Endothelial cell of umbilical vein (primary cell): ENCODE measurements around the gene NGLY1. TPM values are rescaled to one million over a fixed set of nuclear protein-coding genes. Genes with fewer than 3 reads are reported as not detected.

Experiments used
- BruUV-seq: library from RNA; stranded (reverse); fragments of 400-500 nt; replicated peaks from 2 replicates; lab custom pipeline; 2021; lab: Mats Ljungman, UMichigan
- CTCF ChIA-PET: fragments of 300-600, 350-600 bp; sonication (Branson Sonifier 250); formaldehyde crosslinking; loops from one replicate; lab custom pipeline; 2021; ENCODE audit warnings: antibody characterized with exemption, inconsistent platforms; lab: Charles Lee
- POLR2A ChIA-PET: fragments of 300-600, 350-600 bp; sonication (Branson Sonifier 250); formaldehyde crosslinking; loops from one replicate; lab custom pipeline; 2021; ENCODE audit warnings: antibody characterized with exemption, inconsistent platforms; lab: Charles Lee
- DNase-seq: peaks from one replicate; pipeline ENCODE4 v3.0.0-alpha.2; 2011; ENCODE audit warnings: low read depth, low spot score
- FAIRE-seq: peaks from 2 replicates; lab custom pipeline; 2011; peaks lifted over from hg19 to GRCh38; lab: Jason Lieb, UNC
- H2AFZ ChIP-seq: 2 replicates; pipeline ENCODE4 v1.6.0; 2012; ENCODE audit warnings: low read depth, low read length, control low read depth, inconsistent platforms
- H3K27ac ChIP-seq: 2 replicates; pipeline ENCODE4 v1.5.1; 2011; ENCODE audit warnings: low read depth, mild to moderate bottlenecking, control low read depth, low read length, moderate library complexity; ENCODE audit not compliant: insufficient read depth
- H3K27me3 ChIP-seq, 2 experiments: 2 replicates each; pipeline versions ENCODE4 v1.6.0 to v1.6.1; 2011; ENCODE audit warnings: low read length in 2 of 2, mixed read lengths in 1 of 2; ENCODE audit not compliant: control insufficient read depth in 2 of 2, insufficient read depth in 2 of 2
- H3K36me3 ChIP-seq, 2 experiments: 2 replicates in 1 of 2; 3 replicates in 1 of 2; pipeline ENCODE4 v1.5.1; 2011; ENCODE audit warnings: low read length in 2 of 2, mild to moderate bottlenecking in 1 of 2, moderate library complexity in 1 of 2; ENCODE audit not compliant: control insufficient read depth in 2 of 2, insufficient read depth in 2 of 2; ENCODE audit errors: extremely low read depth in 1 of 2
- H3K4me1 ChIP-seq: 3 replicates; pipeline ENCODE4 v1.5.1; 2011; ENCODE audit warnings: mild to moderate bottlenecking, low read length; ENCODE audit not compliant: control insufficient read depth, insufficient read depth; ENCODE audit errors: extremely low read depth
- H3K4me2 ChIP-seq: 2 replicates; pipeline ENCODE4 v1.6.1; 2011; ENCODE audit warnings: low read length, control low read depth, mixed read lengths; ENCODE audit not compliant: insufficient read depth
- H3K4me3 ChIP-seq, 3 experiments: fragments of 200-600 bp in 1 of 3; sonication (generic), shearing (Covaris generic) in 1 of 3; replicated peaks in 1 of 3; 2 replicates each; pipeline ENCODE4 v1.5.1; 2011 to 2016; ENCODE audit warnings: control low read depth in 3 of 3, low read length in 3 of 3, mild to moderate bottlenecking in 2 of 3, inconsistent platforms in 1 of 3, low read depth in 1 of 3, moderate library complexity in 1 of 3; ENCODE audit not compliant: insufficient read depth in 1 of 3
- H3K79me2 ChIP-seq: 2 replicates; pipeline ENCODE4 v1.6.0; 2012; ENCODE audit warnings: low read length, inconsistent platforms; ENCODE audit not compliant: control insufficient read depth, insufficient read depth
- H3K9ac ChIP-seq: replicated peaks from 2 replicates; pipeline ENCODE3; 2011; ENCODE audit warnings: low read length, control low read depth; ENCODE audit not compliant: insufficient read depth; ENCODE audit errors: extremely low read depth
- H3K9me1 ChIP-seq: replicated peaks from 3 replicates; pipeline ENCODE4 v1.6.0; 2011; ENCODE audit warnings: mild to moderate bottlenecking, low read length; ENCODE audit not compliant: control insufficient read depth, insufficient read depth; ENCODE audit errors: extremely low read depth
- H3K9me3 ChIP-seq: replicated peaks from 2 replicates; pipeline ENCODE4 v1.5.1; 2012; ENCODE audit warnings: low read length, inconsistent platforms; ENCODE audit not compliant: control insufficient read depth, insufficient read depth
- H4K20me1 ChIP-seq: replicated peaks from 2 replicates; pipeline ENCODE3; 2011; ENCODE audit warnings: mild to moderate bottlenecking, low read length; ENCODE audit not compliant: control insufficient read depth, insufficient read depth; ENCODE audit errors: extremely low read depth
- GATA2 ChIP-seq: IDR thresholded peaks from 2 replicates; pipeline ENCODE4 v1.7.0; 2011; ENCODE audit warnings: low read depth, mild to moderate bottlenecking, moderate library complexity, mixed read lengths, low read length; ENCODE audit not compliant: insufficient read length, insufficient read depth
- JUN ChIP-seq: IDR thresholded peaks from 2 replicates; pipeline ENCODE4 v1.6.1; 2011; ENCODE audit warnings: borderline replicate concordance, low read depth; ENCODE audit not compliant: insufficient read length, insufficient read depth
- MYC ChIP-seq: IDR thresholded peaks from one replicate; pipeline ENCODE4 v1.6.1; 2011; ENCODE audit warnings: mild to moderate bottlenecking, low read depth, low read length
- POLR2A ChIP-seq: IDR thresholded peaks from 2 replicates; pipeline ENCODE4 v1.6.1; 2012; ENCODE audit warnings: low read depth, mild to moderate bottlenecking, control low read depth, low read length
- POLR2AphosphoS5 ChIP-seq: IDR thresholded peaks from 2 replicates; pipeline ENCODE4 v1.6.1; 2012; ENCODE audit warnings: low read depth, mild to moderate bottlenecking, control low read depth, low read length, moderate library complexity; ENCODE audit not compliant: insufficient read depth
- dilution Hi-C: fragments of 300-500 bp; cut with MboI; formaldehyde crosslinking; loops from one replicate; pipeline ENCODE4 v1.15.0; 2019; ENCODE audit warnings: low sequenced_read_pairs; ENCODE audit not compliant: extremely low pct_ligation_motif_present
- intact Hi-C: fragments of 100-400 bp; cut with micrococcal nuclease; formaldehyde crosslinking; loops from one replicate; pipeline ENCODE4 v1.10.0; 2022
- polyA plus RNA-seq, 4 experiments: library from polyadenylated mRNA; depleted of rRNA in 3 of 4; stranded (reverse) in 3 of 4; unstranded in 1 of 4; fragments of >200 nt; gene quantifications; 2 replicates each; pipeline versions ENCODE4 v1.2.1 to v1.2.3, GENCODE V29; 2011 to 2012; ENCODE audit warnings: missing spikeins in 1 of 4
- total RNA-seq: library from RNA; stranded (reverse); gene quantifications from 2 replicates; pipeline ENCODE4 v1.2.3, GENCODE V29; 2021
- TF ChIP-seq, protein P1 (sequence below): IDR thresholded peaks from 2 replicates; pipeline ENCODE4 v1.6.1; 2011; ENCODE audit not compliant: insufficient read depth, insufficient read length
- TF ChIP-seq, protein P2 (sequence below), 2 donors: IDR thresholded peaks; 1 replicate in 1 of 2; 2 replicates in 1 of 2; pipeline ENCODE4 v1.5.1; 2011; ENCODE audit warnings: low read length in 2 of 2, mild to moderate bottlenecking in 2 of 2, moderate library complexity in 2 of 2, control low read depth in 1 of 2, inconsistent platforms in 1 of 2, low read depth in 1 of 2; ENCODE audit not compliant: insufficient read depth in 1 of 2; ENCODE audit errors: extremely low read depth in 1 of 2

NGLY1 gene
- total and polyA plus RNA-seq, 2 donors (not counting 3 experiments of a cell fraction or from before 2014, with no cell fraction given) = 5.3 to 29.6 TPM

DNA sequence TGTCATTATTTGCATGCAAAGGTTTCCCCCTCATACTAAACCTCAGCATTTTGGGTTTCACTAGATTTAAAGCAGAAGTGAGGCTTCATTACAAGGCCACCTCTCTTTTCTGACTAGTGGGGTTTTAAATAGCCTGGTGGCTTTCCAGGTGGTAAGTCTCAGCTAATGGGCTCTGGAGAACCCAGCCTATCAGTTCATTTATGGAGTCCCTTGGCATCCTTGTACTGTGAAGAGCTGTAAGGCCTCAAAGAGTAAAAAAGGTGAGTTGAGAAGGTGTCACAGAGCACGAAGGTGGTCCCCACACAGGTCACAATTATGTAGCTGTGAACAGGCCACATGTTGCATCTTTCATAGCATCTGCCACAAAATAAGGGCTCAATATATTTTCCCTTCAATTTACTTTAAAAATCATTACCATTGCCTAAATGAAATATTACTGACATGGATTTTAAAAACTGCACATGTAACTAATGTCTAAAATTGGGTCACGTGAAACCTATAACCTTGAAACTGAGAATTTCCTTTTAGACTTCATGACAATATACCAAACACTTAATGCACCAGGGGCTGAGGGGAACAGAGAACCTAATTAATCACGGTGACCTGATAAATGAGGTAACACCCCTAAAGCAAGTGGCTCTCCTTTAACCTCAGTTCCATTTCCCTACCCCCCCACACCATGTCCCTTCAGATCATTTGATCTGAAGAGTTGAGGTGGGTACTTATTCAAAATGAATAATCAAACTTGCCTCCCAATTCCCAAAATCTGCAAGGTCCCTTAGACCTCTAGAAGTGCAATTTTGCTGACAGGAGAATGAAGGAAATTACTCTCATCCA, 1.3 kb downstream of the NGLY1 start:
- TF ChIP-seq GATA2 = no peak
- TF ChIP-seq POLR2AphosphoS5 = no peak
- no peak for TF ChIP-seq JUN
- no peak for TF ChIP-seq POLR2A
- TF ChIP-seq, protein P1, sequence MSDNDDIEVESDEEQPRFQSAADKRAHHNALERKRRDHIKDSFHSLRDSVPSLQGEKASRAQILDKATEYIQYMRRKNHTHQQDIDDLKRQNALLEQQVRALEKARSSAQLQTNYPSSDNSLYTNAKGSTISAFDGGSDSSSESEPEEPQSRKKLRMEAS = no peak
- TF ChIP-seq, protein P2, sequence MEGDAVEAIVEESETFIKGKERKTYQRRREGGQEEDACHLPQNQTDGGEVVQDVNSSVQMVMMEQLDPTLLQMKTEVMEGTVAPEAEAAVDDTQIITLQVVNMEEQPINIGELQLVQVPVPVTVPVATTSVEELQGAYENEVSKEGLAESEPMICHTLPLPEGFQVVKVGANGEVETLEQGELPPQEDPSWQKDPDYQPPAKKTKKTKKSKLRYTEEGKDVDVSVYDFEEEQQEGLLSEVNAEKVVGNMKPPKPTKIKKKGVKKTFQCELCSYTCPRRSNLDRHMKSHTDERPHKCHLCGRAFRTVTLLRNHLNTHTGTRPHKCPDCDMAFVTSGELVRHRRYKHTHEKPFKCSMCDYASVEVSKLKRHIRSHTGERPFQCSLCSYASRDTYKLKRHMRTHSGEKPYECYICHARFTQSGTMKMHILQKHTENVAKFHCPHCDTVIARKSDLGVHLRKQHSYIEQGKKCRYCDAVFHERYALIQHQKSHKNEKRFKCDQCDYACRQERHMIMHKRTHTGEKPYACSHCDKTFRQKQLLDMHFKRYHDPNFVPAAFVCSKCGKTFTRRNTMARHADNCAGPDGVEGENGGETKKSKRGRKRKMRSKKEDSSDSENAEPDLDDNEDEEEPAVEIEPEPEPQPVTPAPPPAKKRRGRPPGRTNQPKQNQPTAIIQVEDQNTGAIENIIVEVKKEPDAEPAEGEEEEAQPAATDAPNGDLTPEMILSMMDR (IDR thresholded peaks at IDR 0.05; ENCODE audit: extremely low read depth in 1 of 2, insufficient read depth in 1 of 2, low read depth in 1 of 2, low read length in 2 of 2) = no peak
- no peak for TF ChIP-seq MYC
- DNase-seq (no peak), FAIRE-seq (no peak)
- peaks cover 13% of the 10 kb centered on the region for H3K4me1 ChIP-seq
- H3K36me3 ChIP-seq = peaks cover 0 to 5% of the 10 kb centered on the region in 2 experiments
- peak overlapping the region; percentile 82 for H3K9ac ChIP-seq
- H4K20me1 ChIP-seq = no peaks in the 10 kb centered on the region
- ChIA-PET POLR2A (no interaction called here), CTCF (interaction anchor here (0.6 kb wide), 1 partner anchor 9 kb away, joined by 3 read pairs; no protein-coding TSS in a partner anchor)
- peaks cover 19% of the 10 kb centered on the region for H3K79me2 ChIP-seq
- no peak overlapping the region for H2AFZ ChIP-seq
- intact Hi-C loops (loop anchor here (5.0 kb wide), 1 partner anchor 350 kb away; no protein-coding TSS in a partner anchor), dilution Hi-C loops (no loop called here)
- BruUV-seq = TSS peak; percentile 32
- H3K27me3 ChIP-seq = no peaks in the 10 kb centered on the region
- H3K4me3 ChIP-seq = peak overlapping the region; percentile 57 to 98 (median 81)
- H3K9me1 ChIP-seq = no peaks in the 10 kb centered on the region
- no peak overlapping the region for H3K27ac ChIP-seq
- no peaks in the 10 kb centered on the region for H3K9me3 ChIP-seq
- peak overlapping the region; percentile 93 for H3K4me2 ChIP-seq
